SK-N-SH treated with all-trans-retinoic acid at 6 μM for 48 hours (cell line): ENCODE results near the gene AP4S1.

Experiments
- ATAC-seq: fragments of 200-7000 bp; cut with Tn5 transposase; 3 replicates; pipeline ENCODE4 v1.9.1; 2020; ENCODE audit warnings: mild to moderate bottlenecking, moderate library complexity
- ARNTL ChIP-seq: fragments of 450-650 bp; formaldehyde crosslinking; IDR thresholded peaks from 2 replicates; pipeline ENCODE4 v1.5.0; 2020; ENCODE audit warnings: low read depth, mild to moderate bottlenecking, moderate library complexity, borderline replicate concordance
- BACH2 ChIP-seq: fragments of 250-450 bp; sonication (Bioruptor Pico); IDR thresholded peaks from 2 replicates; pipeline ENCODE4 v1.9.0; 2021; ENCODE audit warnings: mild to moderate bottlenecking, borderline replicate concordance
- CREB5 ChIP-seq: fragments of 250-450 bp; sonication (Bioruptor Pico); IDR thresholded peaks from 2 replicates; pipeline ENCODE4 v1.5.1; 2020; ENCODE audit warnings: low read depth, mild to moderate bottlenecking, moderate library complexity
- CSDC2 ChIP-seq: fragments of 250-450 bp; sonication (Bioruptor Pico); IDR thresholded peaks from 2 replicates; pipeline ENCODE4 v1.5.0; 2020; ENCODE audit warnings: mild to moderate bottlenecking, moderate library complexity
- CSRNP3 ChIP-seq: fragments of 250-450 bp; sonication (Bioruptor Pico); IDR thresholded peaks from 2 replicates; pipeline ENCODE4 v1.5.1; 2021; ENCODE audit warnings: mild to moderate bottlenecking, moderate library complexity
- ESRRG ChIP-seq: fragments of 250-450 bp; sonication (Bioruptor Pico); IDR thresholded peaks from 2 replicates; pipeline ENCODE4 v1.6.1; 2021; ENCODE audit warnings: mild to moderate bottlenecking
- GLIS3 ChIP-seq: fragments of 250-450 bp; sonication (Bioruptor Pico); IDR thresholded peaks from 2 replicates; pipeline ENCODE4 v1.5.0; 2020; ENCODE audit warnings: mild to moderate bottlenecking, moderate library complexity
- ISL1 ChIP-seq: fragments of 250-450 bp; sonication (Bioruptor Pico); IDR thresholded peaks from 2 replicates; pipeline ENCODE4 v2.1.2; 2022; ENCODE audit warnings: mild to moderate bottlenecking, moderate library complexity
- OSR1 ChIP-seq: fragments of 250-450 bp; sonication (Bioruptor Pico); IDR thresholded peaks from 2 replicates; pipeline ENCODE4 v1.8.0; 2022; ENCODE audit warnings: moderate library complexity, mild to moderate bottlenecking, inconsistent platforms
- POU6F1 ChIP-seq: fragments of 250-450 bp; sonication (Bioruptor Pico); IDR thresholded peaks from 2 replicates; pipeline ENCODE4 v1.8.0; 2021; ENCODE audit warnings: low read depth, mild to moderate bottlenecking, moderate library complexity, borderline replicate concordance
- PPARA ChIP-seq: fragments of 250-450 bp; sonication (Bioruptor Pico); IDR thresholded peaks from 2 replicates; pipeline ENCODE4 v1.5.0; 2020; ENCODE audit warnings: mild to moderate bottlenecking, borderline replicate concordance
- RARB ChIP-seq: fragments of 250-450 bp; sonication (Bioruptor Pico); IDR thresholded peaks from 2 replicates; pipeline ENCODE4 v1.8.0; 2021; ENCODE audit warnings: mild to moderate bottlenecking, moderate library complexity
- SNAI2 ChIP-seq: fragments of 250-450 bp; sonication (Bioruptor Pico); IDR thresholded peaks from 2 replicates; pipeline ENCODE4 v1.5.0; 2020; ENCODE audit warnings: mild to moderate bottlenecking, moderate library complexity
- TCF4 ChIP-seq: fragments of 250-450 bp; sonication (Bioruptor Pico); IDR thresholded peaks from 2 replicates; pipeline ENCODE4 v1.8.0; 2021; ENCODE audit warnings: mild to moderate bottlenecking, moderate library complexity, borderline replicate concordance
- TSHZ2 ChIP-seq: fragments of 250-450 bp; sonication (Bioruptor Pico); IDR thresholded peaks from 2 replicates; pipeline ENCODE4 v1.5.0; 2020; ENCODE audit warnings: mild to moderate bottlenecking, moderate library complexity
- ZFP3 ChIP-seq: fragments of 250-450 bp; sonication (Bioruptor Pico); IDR thresholded peaks from 2 replicates; pipeline ENCODE4 v1.5.0; 2020; ENCODE audit warnings: mild to moderate bottlenecking, moderate library complexity
- ZNF565 ChIP-seq: fragments of 450-650 bp; formaldehyde crosslinking; conservative IDR thresholded peaks from 2 replicates; pipeline ENCODE4 v1.5.0; 2020; ENCODE audit warnings: low read depth, mild to moderate bottlenecking, moderate library complexity
- ZNF70 ChIP-seq: fragments of 450-650 bp; formaldehyde crosslinking; IDR thresholded peaks from 2 replicates; pipeline ENCODE4 v1.5.0; 2020; ENCODE audit warnings: mild to moderate bottlenecking, moderate library complexity
- ZNF8 ChIP-seq: fragments of 450-650 bp; formaldehyde crosslinking; IDR thresholded peaks from 2 replicates; pipeline ENCODE4 v1.5.0; 2020; ENCODE audit warnings: mild to moderate bottlenecking, moderate library complexity

Gene AP4S1

GRCh38 chr14:31106768-31107167 lies 81.3 kb downstream of the AP4S1 start (continued):
- TF ChIP-seq CREB5 (CRISPR knock-in tag) (no peak), TCF4 (no peak), ESRRG (no peak), ISL1 (CRISPR knock-in tag) (no peak), ZNF8 (CRISPR knock-in tag) (no peak)
- TF ChIP-seq, all 23 proteins: peak for 0

- no peak for TF ChIP-seq CREB5 (CRISPR knock-in tag)
- no peak for TF ChIP-seq ZNF565 (CRISPR knock-in tag)
- TF ChIP-seq RARB (CRISPR knock-in tag): no peak
- no peak for TF ChIP-seq PPARA (CRISPR knock-in tag)
- TF ChIP-seq TSHZ2: no peak
- TF ChIP-seq ESRRG: no peak
- no peak for TF ChIP-seq BACH2 (CRISPR knock-in tag)
- no peak for TF ChIP-seq TCF4
- TF ChIP-seq, all 23 proteins: peak for 0
- ATAC-seq: no peak
Observed at GRCh38 chr14:31109257-31109656, 83.8 kb downstream of the AP4S1 start.

GRCh38 chr14:31110872-31111271 lies 85.4 kb downstream of the AP4S1 start:
- no peak for ATAC-seq
- TF ChIP-seq CSRNP3 (CRISPR knock-in tag) (no peak), OSR1 (CRISPR knock-in tag) (no peak)

- TF ChIP-seq ZFP3 (CRISPR knock-in tag) (no peak), CSDC2 (CRISPR knock-in tag) (no peak), ISL1 (CRISPR knock-in tag) (no peak), GLIS3 (CRISPR knock-in tag) (no peak)
- no peak for ATAC-seq
Observed at GRCh38 chr14:31113794-31114193, 88.3 kb downstream of the AP4S1 start.

- ATAC-seq: no peak
- no peak for TF ChIP-seq GLIS3 (CRISPR knock-in tag)
- TF ChIP-seq BACH2 (CRISPR knock-in tag): no peak
- TF ChIP-seq ARNTL (CRISPR knock-in tag): no peak
- no peak for TF ChIP-seq CSRNP3 (CRISPR knock-in tag)
- TF ChIP-seq PPARA (CRISPR knock-in tag): no peak
- no peak for TF ChIP-seq ESRRG
- TF ChIP-seq TSHZ2: no peak
- no peak for TF ChIP-seq SNAI2
- no peak for TF ChIP-seq ZNF70 (CRISPR knock-in tag)
- TF ChIP-seq POU6F1 (CRISPR knock-in tag): no peak
- no peak for TF ChIP-seq TCF4
Observed at GRCh38 chr14:31118892-31119291, 93.4 kb downstream of the AP4S1 start.
